NT2/D1 (cell line): ENCODE measurements around the gene GORASP1.
A peak's percentile ranks its signal among the peaks of the same experiment; 100 is the strongest.

Source experiments
- DNase-seq: peaks from one replicate; pipeline ENCODE4 v3.0.0-alpha.2; 2011; ENCODE audit warnings: low read depth, low spot score
- H3K27me3 ChIP-seq: 2 replicates; pipeline ENCODE4 v1.6.0; 2011; ENCODE audit warnings: mild to moderate bottlenecking; ENCODE audit not compliant: insufficient read length, insufficient read depth
- H3K36me3 ChIP-seq: 2 replicates; pipeline ENCODE4 v1.6.1; 2011; ENCODE audit warnings: mild to moderate bottlenecking, low read length, mixed read lengths; ENCODE audit not compliant: insufficient read depth, insufficient read length
- H3K4me1 ChIP-seq: 2 replicates; pipeline ENCODE4 v1.5.1; 2011; ENCODE audit not compliant: insufficient read depth, insufficient read length
- H3K4me3 ChIP-seq: 2 replicates; pipeline ENCODE4 v1.5.1; 2011; ENCODE audit warnings: low read depth; ENCODE audit not compliant: insufficient read length
- H3K9ac ChIP-seq: 2 replicates; pipeline ENCODE4 v1.6.0; 2011; ENCODE audit warnings: low read depth; ENCODE audit not compliant: insufficient read length
- H3K9me3 ChIP-seq: 2 replicates; pipeline ENCODE4 v1.5.1; 2011; ENCODE audit warnings: mild to moderate bottlenecking, low read length; ENCODE audit not compliant: insufficient read depth
- SUZ12 ChIP-seq: IDR thresholded peaks from 2 replicates; pipeline ENCODE4 v1.6.1; 2011; ENCODE audit not compliant: insufficient read length, insufficient read depth; ENCODE audit errors: extremely low read depth
- YY1 ChIP-seq: IDR thresholded peaks from 2 replicates; pipeline ENCODE4 v1.6.1; 2011; ENCODE audit not compliant: insufficient read length, insufficient read depth
- ZNF274 ChIP-seq: IDR thresholded peaks from 2 replicates; pipeline ENCODE4 v1.6.1; 2011; ENCODE audit warnings: mild to moderate bottlenecking, low read depth, low read length

The GORASP1 gene

DNA sequence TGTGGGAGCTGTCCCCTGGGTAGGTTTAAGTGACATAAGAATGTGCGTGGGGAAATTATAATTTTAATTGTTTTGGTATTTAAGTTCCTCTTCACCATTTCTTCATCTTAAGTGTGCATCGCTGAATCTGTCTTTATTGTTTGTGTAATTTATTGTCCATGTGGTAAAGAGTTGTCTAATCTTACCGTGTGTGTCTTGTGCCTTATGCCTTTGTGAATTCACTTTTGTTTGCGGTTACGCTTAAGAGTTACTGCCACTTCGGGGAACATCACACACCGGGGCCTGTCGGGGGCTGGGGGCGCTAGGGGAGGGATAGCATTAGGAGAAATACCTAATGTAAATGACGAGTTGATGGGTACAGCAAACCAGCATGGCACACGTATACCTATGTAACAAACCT, 54.8 kb downstream of the GORASP1 start:
- H3K9ac ChIP-seq, result peak overlapping the region; percentile 88
- peak overlapping the region; percentile 93 for H3K4me3 ChIP-seq
- no peaks in the 10 kb centered on the region for H3K27me3 ChIP-seq
- H3K36me3 ChIP-seq, result no peaks in the 10 kb centered on the region
- TF ChIP-seq SUZ12 (no peak), YY1 (no peak), ZNF274 (no peak)
- DNase-seq, result no peak
- no peaks in the 10 kb centered on the region for H3K4me1 ChIP-seq
- H3K9me3 ChIP-seq, result no peaks in the 10 kb centered on the region

DNA sequence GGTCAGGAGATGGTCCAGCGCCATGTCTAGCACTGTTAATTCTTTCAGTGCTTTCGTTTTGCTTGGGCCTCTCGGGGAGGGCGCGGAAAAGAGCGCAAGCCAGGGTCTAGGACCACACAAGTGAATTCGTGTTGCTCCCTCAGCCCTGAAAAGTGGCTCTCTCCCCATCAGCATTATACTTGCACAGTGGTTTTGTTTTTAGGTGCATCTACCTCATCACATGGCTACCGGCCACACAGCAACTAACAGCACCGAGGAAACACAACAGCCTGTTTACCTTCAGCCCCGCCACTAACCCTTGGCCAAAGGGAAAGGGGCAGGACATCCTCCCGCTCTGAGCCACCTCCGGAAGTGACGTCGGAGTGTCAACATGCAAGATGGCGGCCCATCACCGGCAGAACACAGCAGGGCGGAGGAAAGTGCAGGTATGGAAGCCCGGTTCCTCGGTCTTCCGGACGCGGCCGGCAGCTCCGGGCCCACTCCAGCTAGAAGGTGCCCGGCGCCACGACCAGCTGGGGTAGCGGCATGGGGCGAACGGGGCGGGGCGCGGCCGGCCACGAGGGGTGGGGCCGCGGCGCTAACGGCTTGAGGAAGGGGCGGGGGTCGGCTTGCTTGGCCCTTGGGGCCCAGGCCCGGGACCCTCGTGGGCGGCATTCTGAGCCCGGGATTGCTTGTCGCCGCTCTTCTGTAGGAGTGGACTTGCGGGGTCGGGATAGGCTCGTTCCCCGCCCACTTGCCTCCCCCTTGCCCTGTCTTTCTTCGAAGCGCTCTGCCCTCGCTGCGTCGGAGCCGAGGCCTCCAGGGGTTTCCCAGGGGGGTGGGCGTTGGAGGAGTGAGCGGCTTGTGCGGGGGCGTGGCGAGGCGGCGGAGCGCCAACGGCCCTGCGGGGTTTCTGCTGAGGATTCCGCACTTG, 55.5 kb downstream of the GORASP1 start, which contains the start of the genes SCN11A and WDR48:
Gene SCN11A (minus strand): TSS at position 296 of the 913 bp plus-strand sequence. CDS start 101,582 bp downstream, outside the sequence.
Gene WDR48 (plus strand): TSS at position 368 of the 913 bp plus-strand sequence. CDS start 10 bp downstream, at position 378.
- DNase-seq, result peak; percentile 94
- Histone ChIP-seq H3K9me3 (no peaks in the 10 kb centered on the region), H3K36me3 (no peaks in the 10 kb centered on the region), H3K4me1 (no peaks in the 10 kb centered on the region), H3K9ac (peak within 1 kb of the TSS; percentile 88), H3K27me3 (no peaks in the 10 kb centered on the region), H3K4me3 (peak within 1 kb of the TSS; percentile 93)
- peak; percentile 91 for TF ChIP-seq YY1
- no peak for TF ChIP-seq ZNF274

DNA sequence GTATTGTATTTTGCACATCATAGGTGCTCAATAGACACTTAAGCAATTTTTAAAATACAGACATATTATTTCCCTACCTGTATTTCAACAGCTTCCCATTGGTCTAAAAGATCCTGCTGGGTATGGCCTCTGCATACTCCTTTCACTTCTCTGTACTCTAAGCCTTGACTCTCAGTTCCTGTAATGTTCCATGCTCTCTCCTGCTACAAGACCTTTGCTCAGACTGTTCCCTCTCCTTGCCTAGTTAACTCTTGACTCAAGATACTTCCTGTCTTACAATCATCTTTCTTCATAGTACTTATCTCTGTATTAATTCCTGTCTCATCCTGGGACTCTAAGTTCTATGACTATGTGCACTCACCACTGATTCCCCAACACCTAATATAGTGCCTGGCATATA, 57.4 kb downstream of the GORASP1 start:
- no peaks in the 10 kb centered on the region for H3K4me1 ChIP-seq

More for the DNA sequence above, 57.4 kb downstream of the GORASP1 start:
- Histone ChIP-seq H3K4me3 (no peak overlapping the region), H3K27me3 (no peaks in the 10 kb centered on the region), H3K9me3 (no peaks in the 10 kb centered on the region), H3K36me3 (no peaks in the 10 kb centered on the region), H3K9ac (no peak overlapping the region)
- TF ChIP-seq SUZ12, result no peak
- DNase-seq, result no peak
